SK-N-MC (cell line): ENCODE measurements around the gene OR10A2.

ENCODE experiments used
- EZH2 ChIP-seq: fragments of 200-600 bp; sonication (generic); IDR thresholded peaks from one replicate; pipeline ENCODE4 v1.6.1; 2017; ENCODE audit warnings: antibody characterized with exemption
- POLR2AphosphoS5 ChIP-seq: IDR thresholded peaks from 2 replicates; pipeline ENCODE4 v1.6.1; 2012; ENCODE audit warnings: mild to moderate bottlenecking, low read depth, low read length, borderline replicate concordance

DNA sequence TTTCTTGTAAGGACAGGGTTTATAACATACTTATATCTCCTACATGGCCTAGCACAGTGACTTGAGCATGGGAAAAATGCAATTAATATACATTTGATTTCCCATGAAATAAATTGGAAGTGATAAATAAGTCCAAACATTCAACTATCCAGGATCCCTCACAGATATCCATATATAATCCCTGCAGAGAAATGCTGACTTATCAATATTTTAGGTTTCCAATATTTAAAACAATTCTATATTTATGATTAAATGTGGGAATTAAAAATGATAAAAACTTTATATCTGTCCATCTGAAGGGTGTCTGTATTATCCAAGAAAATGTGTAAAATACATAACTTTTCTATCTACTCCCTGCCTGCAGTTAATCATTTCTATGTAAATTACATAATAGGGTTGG is 19.9 kb downstream of the OR10A2 start:
- TF ChIP-seq POLR2AphosphoS5 (no peak), EZH2 (no peak)
